Cardiac fibroblast (primary cell): ENCODE results near the gene PSPN.

Experiments
- DNase-seq, 2 donors: peaks; one replicate each; pipeline versions ENCODE4 v3.0.0 to v3.0.0-alpha.2; 2010; ENCODE audit warnings: low read depth in 2 of 2
- H3K4me3 ChIP-seq, 2 donors: replicated peaks in 1 of 2; 1 replicate in 1 of 2; 2 replicates in 1 of 2; pipeline ENCODE4 v1.5.1; 2011; ENCODE audit warnings: low read depth in 2 of 2, low read length in 2 of 2, mild to moderate bottlenecking in 2 of 2, moderate library complexity in 1 of 2
- TF ChIP-seq, protein P1 (sequence below): IDR thresholded peaks from one replicate; pipeline ENCODE4 v1.5.1; 2011; ENCODE audit warnings: low read depth, mild to moderate bottlenecking, low read length, inconsistent platforms

The PSPN gene

DNA sequence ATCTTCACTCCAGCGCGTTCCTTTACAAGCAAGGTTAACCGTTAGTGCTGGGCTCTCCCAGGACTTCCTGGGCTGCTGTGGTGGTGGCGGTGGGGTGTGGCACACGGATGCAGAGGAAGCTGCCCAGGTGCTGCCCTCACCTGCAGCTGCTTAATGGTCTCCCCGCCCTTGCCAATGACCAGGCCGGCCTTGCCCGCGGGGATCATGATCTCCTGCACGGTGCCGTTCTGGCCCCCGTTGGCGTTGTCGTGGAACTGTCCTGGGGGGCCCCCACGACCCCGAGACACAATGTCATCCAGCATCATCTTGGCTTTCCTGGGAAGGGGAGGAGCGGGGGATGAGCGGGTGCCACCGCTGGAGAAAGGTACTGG, 42.8 kb upstream of the PSPN start:
- TF ChIP-seq, protein P1, sequence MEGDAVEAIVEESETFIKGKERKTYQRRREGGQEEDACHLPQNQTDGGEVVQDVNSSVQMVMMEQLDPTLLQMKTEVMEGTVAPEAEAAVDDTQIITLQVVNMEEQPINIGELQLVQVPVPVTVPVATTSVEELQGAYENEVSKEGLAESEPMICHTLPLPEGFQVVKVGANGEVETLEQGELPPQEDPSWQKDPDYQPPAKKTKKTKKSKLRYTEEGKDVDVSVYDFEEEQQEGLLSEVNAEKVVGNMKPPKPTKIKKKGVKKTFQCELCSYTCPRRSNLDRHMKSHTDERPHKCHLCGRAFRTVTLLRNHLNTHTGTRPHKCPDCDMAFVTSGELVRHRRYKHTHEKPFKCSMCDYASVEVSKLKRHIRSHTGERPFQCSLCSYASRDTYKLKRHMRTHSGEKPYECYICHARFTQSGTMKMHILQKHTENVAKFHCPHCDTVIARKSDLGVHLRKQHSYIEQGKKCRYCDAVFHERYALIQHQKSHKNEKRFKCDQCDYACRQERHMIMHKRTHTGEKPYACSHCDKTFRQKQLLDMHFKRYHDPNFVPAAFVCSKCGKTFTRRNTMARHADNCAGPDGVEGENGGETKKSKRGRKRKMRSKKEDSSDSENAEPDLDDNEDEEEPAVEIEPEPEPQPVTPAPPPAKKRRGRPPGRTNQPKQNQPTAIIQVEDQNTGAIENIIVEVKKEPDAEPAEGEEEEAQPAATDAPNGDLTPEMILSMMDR, result no peak

DNA sequence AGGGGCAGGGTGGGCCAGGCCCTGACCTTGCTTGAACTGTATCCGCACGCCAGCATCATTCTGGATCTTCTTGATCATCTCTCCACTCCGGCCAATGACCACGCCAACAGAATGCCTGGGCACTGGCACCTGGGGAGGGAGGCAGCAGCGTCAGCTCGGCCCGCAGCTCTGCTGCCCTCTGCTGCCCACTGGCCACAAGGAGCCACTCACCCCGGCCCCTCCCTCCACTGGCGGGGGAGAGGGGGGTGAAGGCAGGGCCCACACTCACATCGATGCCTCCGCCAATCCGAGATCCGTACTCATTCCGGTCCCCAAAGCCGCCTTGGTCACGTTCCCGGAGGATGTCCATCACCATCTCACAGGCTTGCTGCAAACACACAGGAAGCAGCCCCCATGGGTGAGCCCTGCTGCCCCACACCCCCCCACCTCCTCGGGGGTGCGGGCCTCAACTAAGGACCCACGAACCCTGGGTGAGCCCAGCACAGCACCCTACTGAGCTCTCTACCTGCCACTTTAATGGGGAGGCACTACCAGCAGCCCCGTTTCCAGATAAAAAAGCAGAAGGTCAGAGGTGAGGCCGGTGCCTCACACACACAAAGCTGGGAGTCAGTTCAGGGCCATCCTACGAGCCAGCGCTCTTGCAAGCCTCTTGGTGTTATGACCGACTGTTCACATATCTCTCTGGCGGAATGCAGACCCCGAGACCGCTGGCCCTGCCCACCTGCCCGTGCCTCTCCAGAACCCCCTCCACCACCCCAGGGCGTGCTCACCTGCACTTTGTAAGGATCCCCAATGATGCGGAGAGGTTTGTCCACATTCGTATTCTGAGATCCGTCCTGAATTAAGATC, 42.2 kb upstream of the PSPN start:
- TF ChIP-seq, protein P1, result peak; percentile 42
- no peak overlapping the region for H3K4me3 ChIP-seq
- DNase-seq, result peak; percentile 24 to 46

More for the DNA sequence above, 42.8 kb upstream of the PSPN start:
- H3K4me3 ChIP-seq, result no peak overlapping the region
- DNase-seq, result no peak

DNA sequence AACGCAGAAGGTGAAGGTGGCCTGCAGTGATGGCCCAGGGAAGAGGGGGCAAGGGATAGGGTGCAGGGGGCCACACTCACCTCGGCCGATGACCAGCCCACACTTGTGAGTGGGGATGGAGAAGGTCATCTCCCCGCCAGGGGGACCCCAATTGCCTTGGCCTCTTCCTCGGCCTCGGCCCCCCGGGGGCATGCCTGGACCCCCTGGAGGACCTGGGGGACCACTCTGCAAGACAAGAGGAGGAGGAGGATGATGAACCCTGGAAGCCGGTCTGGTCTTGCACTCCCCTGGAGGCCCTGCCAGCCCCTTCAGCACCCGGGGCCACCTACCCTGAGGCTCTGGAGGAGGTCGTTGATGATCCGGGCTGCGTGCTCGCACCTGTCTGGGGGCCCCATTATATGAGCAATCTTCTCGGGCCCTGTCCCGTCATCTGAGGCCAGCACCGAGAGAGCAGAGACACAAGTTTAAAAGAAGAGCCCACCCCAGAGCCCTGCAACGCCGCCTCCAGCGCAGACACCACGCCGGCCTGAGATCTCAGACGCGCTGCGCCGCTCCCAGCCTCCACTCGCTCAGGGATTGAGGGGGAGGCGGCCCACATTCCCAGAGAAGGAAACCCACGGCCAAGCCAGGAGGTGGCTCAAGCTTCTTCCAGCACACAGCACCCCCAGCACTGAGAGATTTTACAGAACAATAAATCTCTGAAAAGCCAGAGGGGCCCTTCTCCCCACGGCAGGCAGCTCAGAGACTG, 41.1 kb upstream of the PSPN start:
- DNase-seq, result no peak
- TF ChIP-seq, protein P1, result no peak
- H3K4me3 ChIP-seq, result no peak overlapping the region

DNA sequence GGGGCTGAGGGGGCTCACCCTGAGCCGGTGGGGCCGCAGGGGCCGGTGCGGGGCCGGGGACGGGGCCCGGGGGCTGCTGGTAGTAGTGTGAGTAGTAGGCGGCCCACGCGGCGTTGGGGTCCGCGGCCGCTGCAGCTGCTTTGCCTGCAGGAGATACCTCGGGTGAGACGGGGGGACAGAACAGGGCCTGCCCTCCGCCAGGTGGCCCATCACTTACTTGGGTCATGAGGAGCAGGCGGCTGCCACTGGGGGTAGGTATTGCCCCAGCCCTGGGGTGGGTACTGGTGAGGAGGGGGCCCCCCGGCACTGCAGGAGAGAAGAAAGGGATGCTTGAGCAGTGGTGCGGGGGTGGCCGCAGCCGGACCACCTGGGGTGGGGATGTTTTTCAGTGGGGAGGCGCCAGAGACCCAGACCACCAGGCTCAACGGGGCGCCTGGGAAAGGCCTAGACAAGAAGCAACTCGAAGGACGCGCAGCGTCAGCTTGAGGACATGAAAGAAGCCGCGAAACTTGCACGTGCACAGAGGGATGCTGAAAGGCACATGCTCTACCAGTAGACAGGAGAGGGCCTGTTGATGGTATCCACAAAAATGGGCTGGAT, 40.0 kb upstream of the PSPN start:
- no peak overlapping the region for H3K4me3 ChIP-seq
- DNase-seq, result no peak
- TF ChIP-seq, protein P1, result no peak

DNA sequence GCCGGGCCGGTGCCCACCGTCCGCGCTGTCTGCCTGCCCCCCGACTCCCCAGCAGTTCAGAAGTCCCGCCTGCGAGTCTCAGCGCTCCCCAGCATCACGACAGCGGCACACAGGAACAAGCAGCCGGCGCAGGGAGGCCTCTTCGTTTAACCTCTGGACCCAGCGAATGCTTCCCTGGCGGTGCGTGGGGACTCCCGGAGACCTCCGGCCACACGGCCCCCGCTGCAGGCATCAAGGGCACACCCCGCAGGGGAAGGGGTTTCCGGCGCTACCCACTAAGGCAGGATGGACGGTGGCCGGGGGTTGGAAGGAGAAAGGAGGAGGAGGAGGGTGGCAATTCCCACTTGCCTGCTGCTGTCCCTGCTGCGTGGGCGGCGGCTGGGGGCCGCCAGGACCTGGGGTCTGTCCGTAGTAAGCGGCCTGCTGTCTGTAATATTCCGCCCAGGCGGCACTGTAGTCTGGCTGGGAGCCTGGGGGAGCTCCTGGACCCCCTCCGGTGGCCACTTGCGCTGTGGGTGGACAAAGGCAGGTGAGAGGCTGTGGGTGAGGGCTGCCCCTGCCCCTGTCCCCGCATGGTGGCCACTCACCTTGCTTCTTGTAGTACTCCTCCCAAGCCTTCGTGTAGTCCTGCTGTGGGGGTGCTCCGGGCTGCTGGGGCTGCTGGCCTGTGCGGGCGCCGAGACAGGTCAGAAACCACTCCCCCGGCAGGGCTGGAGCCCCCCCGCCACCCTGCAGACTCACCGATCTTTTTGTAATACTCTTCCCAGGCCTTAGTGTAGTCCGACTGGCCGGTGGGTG, 39.3 kb upstream of the PSPN start:
- no peak for DNase-seq
- TF ChIP-seq, protein P1, result no peak
- H3K4me3 ChIP-seq, result no peak overlapping the region
